ENCODE measurements around the gene CDAN1. TPM values are rescaled to one million over a fixed set of nuclear protein-coding genes. Genes with fewer than 3 reads are reported as not detected.

The CDAN1 gene, protein sequence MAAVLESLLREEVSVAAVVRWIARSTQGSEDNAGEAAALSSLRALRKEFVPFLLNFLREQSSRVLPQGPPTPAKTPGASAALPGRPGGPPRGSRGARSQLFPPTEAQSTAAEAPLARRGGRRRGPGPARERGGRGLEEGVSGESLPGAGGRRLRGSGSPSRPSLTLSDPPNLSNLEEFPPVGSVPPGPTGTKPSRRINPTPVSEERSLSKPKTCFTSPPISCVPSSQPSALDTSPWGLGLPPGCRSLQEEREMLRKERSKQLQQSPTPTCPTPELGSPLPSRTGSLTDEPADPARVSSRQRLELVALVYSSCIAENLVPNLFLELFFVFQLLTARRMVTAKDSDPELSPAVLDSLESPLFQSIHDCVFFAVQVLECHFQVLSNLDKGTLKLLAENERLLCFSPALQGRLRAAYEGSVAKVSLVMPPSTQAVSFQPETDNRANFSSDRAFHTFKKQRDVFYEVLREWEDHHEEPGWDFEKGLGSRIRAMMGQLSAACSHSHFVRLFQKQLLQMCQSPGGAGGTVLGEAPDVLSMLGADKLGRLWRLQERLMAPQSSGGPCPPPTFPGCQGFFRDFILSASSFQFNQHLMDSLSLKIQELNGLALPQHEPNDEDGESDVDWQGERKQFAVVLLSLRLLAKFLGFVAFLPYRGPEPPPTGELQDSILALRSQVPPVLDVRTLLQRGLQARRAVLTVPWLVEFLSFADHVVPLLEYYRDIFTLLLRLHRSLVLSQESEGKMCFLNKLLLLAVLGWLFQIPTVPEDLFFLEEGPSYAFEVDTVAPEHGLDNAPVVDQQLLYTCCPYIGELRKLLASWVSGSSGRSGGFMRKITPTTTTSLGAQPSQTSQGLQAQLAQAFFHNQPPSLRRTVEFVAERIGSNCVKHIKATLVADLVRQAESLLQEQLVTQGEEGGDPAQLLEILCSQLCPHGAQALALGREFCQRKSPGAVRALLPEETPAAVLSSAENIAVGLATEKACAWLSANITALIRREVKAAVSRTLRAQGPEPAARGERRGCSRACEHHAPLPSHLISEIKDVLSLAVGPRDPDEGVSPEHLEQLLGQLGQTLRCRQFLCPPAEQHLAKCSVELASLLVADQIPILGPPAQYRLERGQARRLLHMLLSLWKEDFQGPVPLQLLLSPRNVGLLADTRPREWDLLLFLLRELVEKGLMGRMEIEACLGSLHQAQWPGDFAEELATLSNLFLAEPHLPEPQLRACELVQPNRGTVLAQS
- 10 to 100 TPM; 28.2 to 45.7 (median 33.3) TPM for total RNA-seq
- 14.2 TPM for total RNA-seq (2013)
- 10.9 to 63.6 (median 35.3) reads per million in 29 experiments for total RNA-seq

DNA sequence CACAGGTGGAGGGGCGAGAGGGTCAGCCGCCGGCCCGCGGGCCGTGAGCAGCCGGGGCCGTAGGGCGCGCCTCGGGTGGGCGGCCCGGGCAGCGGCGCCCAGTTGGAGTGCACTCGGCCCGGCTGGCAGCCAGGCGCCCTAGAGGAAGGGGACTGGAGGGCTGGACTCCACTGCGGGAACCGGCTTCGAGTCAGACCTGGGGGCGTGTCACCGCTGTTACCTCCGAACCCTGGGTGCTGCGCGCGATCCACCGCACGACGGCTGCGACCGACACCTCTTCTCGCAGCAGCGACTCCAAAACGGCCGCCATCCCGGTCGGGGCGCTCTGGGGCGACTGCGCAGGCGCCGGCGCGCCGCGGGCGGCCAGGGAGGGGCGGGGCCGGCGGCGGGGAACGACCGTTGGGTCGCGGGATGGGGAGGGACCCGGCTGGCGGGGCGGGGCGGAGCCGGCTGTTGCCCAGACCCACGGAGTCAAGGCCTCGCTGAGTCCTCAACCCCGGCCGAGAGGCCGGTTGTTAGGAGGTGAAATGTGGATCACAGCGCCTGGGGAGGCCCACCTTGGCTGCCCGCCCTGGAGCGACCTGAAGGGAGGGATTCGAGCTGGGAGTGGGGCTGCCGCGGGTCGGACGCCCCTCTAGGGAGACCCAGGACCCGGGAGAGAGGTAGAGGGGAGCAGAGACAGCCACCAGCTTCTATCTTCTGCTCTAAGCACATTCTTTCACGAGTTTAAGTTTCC is at the start of gene CDAN1:
Gene CDAN1 (minus strand): TSS at position 336 of the 736 bp plus-strand sequence. CDS start 26 bp downstream, at position 310.
- DNase-seq (peak; percentile 81 to 95 (median 90)), ATAC-seq (replicated peaks in 1 of 4) (peak; percentile 92 to 95 (median 94))
- H3K27ac ChIP-seq (ENCODE audit: low read length), result peak within 1 kb of the TSS; percentile 88
- H3K9me3 ChIP-seq, result no peaks in the 10 kb centered on the region
- CTCF ChIA-PET, result interaction anchor here in 1 of 2 donors (0.5 kb wide), 1 partner anchor 189 kb away, joined by 4 read pairs; no protein-coding TSS in a partner anchor
- H3K27me3 Mint-ChIP-seq, result no peaks in the 10 kb centered on the region
- peaks cover 17% of the 10 kb centered on the region for H3K36me3 Mint-ChIP-seq
- no peaks in the 10 kb centered on the region for H3K9me3 Mint-ChIP-seq
- peaks cover 10 to 25% (median 19%) of the 10 kb centered on the region in 3 donors for H3K4me1 Mint-ChIP-seq
- no peaks in the 10 kb centered on the region for H3K27me3 ChIP-seq (replicated peaks in 1 of 2; ENCODE audit: control insufficient read depth in 2 of 2, extremely low read depth in 1 of 2, insufficient read depth in 2 of 2, low read length in 1 of 2)
- peak within 1 kb of the TSS; percentile 69 to 78 for H3K27ac Mint-ChIP-seq
- H3K4me3 ChIP-seq (ENCODE audit: control insufficient read depth in 1 of 2, extremely low read depth in 1 of 2, low read length in 1 of 2), result peak within 1 kb of the TSS; percentile 74 to 83
- H3K4me1 ChIP-seq (ENCODE audit: control insufficient read depth in 1 of 2, extremely low read depth in 1 of 2, insufficient read depth in 2 of 2, low read length in 2 of 2), result peaks cover 4 to 20% of the 10 kb centered on the region in 2 experiments
- peaks cover 4 to 31% of the 10 kb centered on the region in 2 donors for H3K36me3 ChIP-seq (ENCODE audit: control insufficient read depth in 2 of 2, extremely low read depth in 1 of 2, insufficient read depth in 1 of 2, low read length in 1 of 2)
- POLR2A ChIA-PET, result no interaction called here
- WGBS (ENCODE audit: insufficient coverage), result under 1% methylated on average over 61 of the region's 76 CpGs
- H3K4me3 Mint-ChIP-seq, result peak within 1 kb of the TSS; percentile 73 to 80 (median 74)

DNA sequence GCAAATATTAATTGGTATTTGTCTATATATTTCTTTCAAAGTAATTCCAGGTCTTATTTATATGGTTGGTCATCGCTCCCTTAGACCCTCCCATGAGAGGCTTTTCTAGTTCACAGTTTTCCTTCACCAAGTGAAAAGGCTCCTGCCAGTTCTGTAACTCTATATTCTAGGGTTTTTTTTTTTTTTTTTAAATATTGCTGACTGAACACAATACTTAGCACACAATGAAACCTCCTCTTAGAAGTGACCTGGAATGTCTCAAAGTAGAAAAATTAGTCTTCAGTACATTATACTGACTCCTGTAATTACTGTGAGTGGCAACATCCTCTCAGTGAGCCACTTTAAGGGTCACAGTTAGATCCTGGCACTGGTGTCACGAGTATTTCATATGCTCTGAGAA is 48.6 kb upstream of the CDAN1 start:
- H3K36me3 ChIP-seq (ENCODE audit: control insufficient read depth in 2 of 2, extremely low read depth in 1 of 2, insufficient read depth in 1 of 2, low read length in 1 of 2), result peaks cover 0 to 19% of the 10 kb centered on the region in 2 donors
- no peaks in the 10 kb centered on the region for H3K4me1 Mint-ChIP-seq
- no peak overlapping the region for H3K4me3 ChIP-seq (ENCODE audit: control insufficient read depth in 1 of 2, extremely low read depth in 1 of 2, low read length in 1 of 2)
- no CpG with 5 or more reads among the region's 2 CpGs for WGBS (ENCODE audit: insufficient coverage)
- H3K9me3 Mint-ChIP-seq, result no peaks in the 10 kb centered on the region
- ChIA-PET POLR2A (no interaction called here), CTCF (no interaction called here)
- no peak for DNase-seq
- no peaks in the 10 kb centered on the region for H3K9me3 ChIP-seq
- H3K27me3 ChIP-seq (replicated peaks in 1 of 2; ENCODE audit: control insufficient read depth in 2 of 2, extremely low read depth in 1 of 2, insufficient read depth in 2 of 2, low read length in 1 of 2), result no peaks in the 10 kb centered on the region
- H3K4me3 Mint-ChIP-seq, result no peak overlapping the region
- no peak overlapping the region for H3K27ac ChIP-seq (ENCODE audit: low read length)
- no peak for ATAC-seq (replicated peaks in 1 of 4)
- H3K4me1 ChIP-seq (ENCODE audit: control insufficient read depth in 1 of 2, extremely low read depth in 1 of 2, insufficient read depth in 2 of 2, low read length in 2 of 2), result no peaks in the 10 kb centered on the region
- peaks cover 28% of the 10 kb centered on the region for H3K36me3 Mint-ChIP-seq
- no peaks in the 10 kb centered on the region for H3K27me3 Mint-ChIP-seq
- H3K27ac Mint-ChIP-seq, result no peak overlapping the region

DNA sequence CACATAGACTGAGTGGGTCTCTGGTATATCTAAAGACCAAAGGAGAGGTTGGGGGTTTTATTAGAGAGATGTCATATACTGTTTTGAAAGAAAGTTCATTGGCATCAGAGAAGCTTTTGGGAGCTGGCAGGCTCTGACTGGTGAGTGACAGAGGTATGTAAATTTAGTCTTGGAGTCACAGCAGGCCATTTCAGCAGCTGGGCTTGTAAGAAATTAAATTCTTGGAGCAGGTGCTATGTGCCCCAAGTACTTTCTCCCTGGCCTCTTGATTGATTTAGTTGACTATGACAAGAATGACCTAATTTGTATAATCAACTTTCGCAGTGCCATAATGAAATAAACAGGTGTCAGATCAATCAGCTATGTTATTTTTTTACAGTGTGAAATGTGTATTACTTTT is 47.8 kb upstream of the CDAN1 start:
- CTCF ChIA-PET, result no interaction called here
- no peaks in the 10 kb centered on the region for H3K27me3 Mint-ChIP-seq

DNA sequence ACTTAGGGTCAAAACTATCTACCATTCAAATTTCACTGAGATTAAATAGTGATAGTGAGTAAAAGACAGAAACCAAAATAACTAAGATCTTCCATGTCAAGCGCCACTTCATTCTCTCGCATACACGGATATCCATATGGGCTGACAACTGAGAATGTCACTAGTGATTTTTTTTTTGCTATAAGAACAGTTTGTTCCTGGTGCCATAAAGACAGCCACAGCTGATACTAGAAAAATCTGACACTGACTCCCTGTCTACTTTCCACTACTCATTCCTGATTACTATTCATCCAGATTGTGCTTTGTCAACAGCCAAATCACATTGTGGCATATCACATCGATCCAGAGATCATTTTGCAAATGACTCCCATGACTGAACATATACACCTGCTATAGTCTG is 45.8 kb upstream of the CDAN1 start:
- WGBS (ENCODE audit: insufficient coverage), result 100% methylated on average over 2 of the region's 4 CpGs
- no peaks in the 10 kb centered on the region for H3K4me1 Mint-ChIP-seq
- H3K27me3 ChIP-seq (replicated peaks in 1 of 2; ENCODE audit: control insufficient read depth in 2 of 2, extremely low read depth in 1 of 2, insufficient read depth in 2 of 2, low read length in 1 of 2), result no peaks in the 10 kb centered on the region
- no peak overlapping the region for H3K4me3 Mint-ChIP-seq
- H3K4me3 ChIP-seq (ENCODE audit: control insufficient read depth in 1 of 2, extremely low read depth in 1 of 2, low read length in 1 of 2), result no peak overlapping the region
- DNase-seq, result no peak
- H3K9me3 ChIP-seq, result no peaks in the 10 kb centered on the region
- H3K27me3 Mint-ChIP-seq, result no peaks in the 10 kb centered on the region
- H3K27ac Mint-ChIP-seq, result no peak overlapping the region
- ChIA-PET CTCF (no interaction called here), POLR2A (interaction anchor here in 1 of 2 donors (0.5 kb wide), 2 partner anchors 41 to 208 kb away, joined by 3 read pairs; no protein-coding TSS in a partner anchor)
- H3K36me3 Mint-ChIP-seq, result peaks cover 26% of the 10 kb centered on the region
- no peaks in the 10 kb centered on the region for H3K4me1 ChIP-seq (ENCODE audit: control insufficient read depth in 1 of 2, extremely low read depth in 1 of 2, insufficient read depth in 2 of 2, low read length in 2 of 2)
- no peak for ATAC-seq (replicated peaks in 1 of 4)
- no peak overlapping the region for H3K27ac ChIP-seq (ENCODE audit: low read length)
- no peaks in the 10 kb centered on the region for H3K9me3 Mint-ChIP-seq
- H3K36me3 ChIP-seq (ENCODE audit: control insufficient read depth in 2 of 2, extremely low read depth in 1 of 2, insufficient read depth in 1 of 2, low read length in 1 of 2), result peaks cover 0 to 13% of the 10 kb centered on the region in 2 donors

More for the DNA sequence above, 47.8 kb upstream of the CDAN1 start:
- H3K36me3 Mint-ChIP-seq, result peaks cover 28% of the 10 kb centered on the region
- H3K4me1 Mint-ChIP-seq, result no peaks in the 10 kb centered on the region
- Histone ChIP-seq H3K9me3 (no peaks in the 10 kb centered on the region), H3K27ac (ENCODE audit: low read length) (no peak overlapping the region), H3K4me1 (ENCODE audit: control insufficient read depth in 1 of 2, extremely low read depth in 1 of 2, insufficient read depth in 2 of 2, low read length in 2 of 2) (no peaks in the 10 kb centered on the region), H3K27me3 (replicated peaks in 1 of 2; ENCODE audit: control insufficient read depth in 2 of 2, extremely low read depth in 1 of 2, insufficient read depth in 2 of 2, low read length in 1 of 2) (no peaks in the 10 kb centered on the region), H3K36me3 (ENCODE audit: control insufficient read depth in 2 of 2, extremely low read depth in 1 of 2, insufficient read depth in 1 of 2, low read length in 1 of 2) (peaks cover 0 to 18% of the 10 kb centered on the region in 2 donors), H3K4me3 (ENCODE audit: control insufficient read depth in 1 of 2, extremely low read depth in 1 of 2, low read length in 1 of 2) (no peak overlapping the region)
- no peak overlapping the region for H3K27ac Mint-ChIP-seq
- no peak overlapping the region for H3K4me3 Mint-ChIP-seq
- POLR2A ChIA-PET, result interaction anchor here in 1 of 2 donors (0.6 kb wide), 1 partner anchor 27 kb away, joined by 3 read pairs; no protein-coding TSS in a partner anchor
- H3K9me3 Mint-ChIP-seq, result no peaks in the 10 kb centered on the region
- no peak for DNase-seq
- no peak for ATAC-seq (replicated peaks in 1 of 4)
- no CpG with 5 or more reads among the region's 1 CpG for WGBS (ENCODE audit: insufficient coverage)

DNA sequence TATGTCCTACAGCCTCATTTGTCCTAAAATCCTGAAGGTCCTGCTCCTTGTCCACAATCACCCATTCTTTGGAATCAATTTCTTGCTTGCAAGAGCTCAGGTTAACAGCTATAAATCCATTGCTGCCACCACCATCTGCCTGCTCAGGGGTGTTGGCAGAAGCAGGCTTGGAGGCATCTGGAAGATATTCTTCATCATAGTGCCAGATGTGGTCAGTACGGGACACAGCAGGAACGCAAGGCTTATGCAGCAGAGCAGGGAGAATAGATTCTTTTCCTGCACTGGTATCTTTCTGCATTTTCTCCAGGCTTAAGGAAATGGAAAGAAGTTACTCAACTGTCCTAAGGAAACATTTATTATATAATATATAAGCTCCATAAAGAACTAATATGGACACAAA is 38.5 kb upstream of the CDAN1 start:
- Mint-ChIP-seq H3K4me1 (no peaks in the 10 kb centered on the region), H3K36me3 (peaks cover 46% of the 10 kb centered on the region), H3K9me3 (no peaks in the 10 kb centered on the region), H3K27me3 (no peaks in the 10 kb centered on the region), H3K27ac (no peak overlapping the region), H3K4me3 (no peak overlapping the region)
- Histone ChIP-seq H3K27me3 (replicated peaks in 1 of 2; ENCODE audit: control insufficient read depth in 2 of 2, extremely low read depth in 1 of 2, insufficient read depth in 2 of 2, low read length in 1 of 2) (no peaks in the 10 kb centered on the region), H3K4me3 (ENCODE audit: control insufficient read depth in 1 of 2, extremely low read depth in 1 of 2, low read length in 1 of 2) (no peak overlapping the region), H3K27ac (ENCODE audit: low read length) (no peak overlapping the region), H3K9me3 (no peaks in the 10 kb centered on the region), H3K4me1 (ENCODE audit: control insufficient read depth in 1 of 2, extremely low read depth in 1 of 2, insufficient read depth in 2 of 2, low read length in 2 of 2) (no peaks in the 10 kb centered on the region), H3K36me3 (ENCODE audit: control insufficient read depth in 2 of 2, extremely low read depth in 1 of 2, insufficient read depth in 1 of 2, low read length in 1 of 2) (peaks cover 0 to 17% of the 10 kb centered on the region in 2 donors)
- ATAC-seq (replicated peaks in 1 of 4), result no peak
- ChIA-PET POLR2A (no interaction called here), CTCF (no interaction called here)
- no CpG with 5 or more reads among the region's 2 CpGs for WGBS (ENCODE audit: insufficient coverage)
- DNase-seq, result no peak

Data from T-cell (primary cell).